HEK293 (cell line): ENCODE measurements around the gene ATF2.

ENCODE experiments used
- CTCF ChIA-PET: fragments of 350-600 bp; formaldehyde crosslinking; extraction: SDS; loops from one replicate; lab custom pipeline; 2021; ENCODE audit warnings: antibody characterized with exemption; lab: Yijun Ruan, JAX
- POLR2A ChIA-PET: fragments of 300-600 bp; formaldehyde crosslinking; extraction: SDS; loops from one replicate; lab custom pipeline; 2020; ENCODE audit warnings: antibody characterized with exemption, inconsistent platforms; lab: Yijun Ruan, JAX
- H3K27ac ChIP-seq: fragments of 200-500 bp; sonication (Bioruptor generic); 2 replicates; pipeline ENCODE4 v1.5.1; 2014; ENCODE audit warnings: low read depth, low read length, control low read depth, inconsistent platforms; ENCODE audit errors: extremely low read depth
- H3K36me3 ChIP-seq, 2 experiments: fragments of 200-500 bp in 1 of 2; sonication (Bioruptor generic) in 1 of 2; 1 replicate in 1 of 2; 2 replicates in 1 of 2; pipeline ENCODE4 v1.5.1; 2014 to 2017; ENCODE audit warnings: inconsistent platforms in 2 of 2, low read length in 2 of 2; ENCODE audit not compliant: control insufficient read depth in 2 of 2, insufficient read depth in 1 of 2
- H3K4me1 ChIP-seq: fragments of 200-500 bp; sonication (Bioruptor generic); 2 replicates; pipeline ENCODE4 v1.5.1; 2014; ENCODE audit warnings: mild to moderate bottlenecking, low read length, inconsistent platforms; ENCODE audit not compliant: control insufficient read depth, insufficient read depth
- H3K4me3 ChIP-seq: 2 replicates; pipeline ENCODE4 v1.5.1; 2011; ENCODE audit warnings: low read depth, mild to moderate bottlenecking, control low read depth, low read length, moderate library complexity
- H3K9me3 ChIP-seq: fragments of 200-500 bp; sonication (Bioruptor generic); 2 replicates; pipeline ENCODE4 v1.5.1; 2014; ENCODE audit warnings: low read depth, low read length, inconsistent platforms; ENCODE audit not compliant: control insufficient read depth, insufficient read depth
- ATF2 ChIP-seq: fragments of 450-650 bp; formaldehyde crosslinking; IDR thresholded peaks from 2 replicates; pipeline ENCODE4 v1.5.1; 2016; ENCODE audit warnings: missing biosample characterization, missing genetic modification characterization, low read depth
- CTCF ChIP-seq: fragments of 450-650 bp; formaldehyde crosslinking; IDR thresholded peaks from 2 replicates; pipeline ENCODE4 v1.5.1; 2016; ENCODE audit warnings: missing biosample characterization, missing genetic modification characterization
- REST ChIP-seq: fragments of 450-650 bp; formaldehyde crosslinking; IDR thresholded peaks from 2 replicates; pipeline ENCODE4 v1.5.1; 2016; ENCODE audit warnings: missing biosample characterization, missing genetic modification characterization
- ZBTB21 ChIP-seq: fragments of 450-650 bp; formaldehyde crosslinking; IDR thresholded peaks from 2 replicates; pipeline ENCODE4 v1.5.1; 2017; ENCODE audit warnings: missing biosample characterization, missing genetic modification characterization
- ZNF221 ChIP-seq: fragments of 450-650 bp; formaldehyde crosslinking; IDR thresholded peaks from 2 replicates; pipeline ENCODE4 v1.5.1; 2017; ENCODE audit warnings: missing biosample characterization, missing genetic modification characterization, borderline replicate concordance
- ZNF335 ChIP-seq: fragments of 450-650 bp; formaldehyde crosslinking; conservative IDR thresholded peaks from 2 replicates; pipeline ENCODE4 v1.5.1; 2016; ENCODE audit warnings: missing biosample characterization, missing genetic modification characterization
- ZNF433 ChIP-seq: fragments of 450-650 bp; formaldehyde crosslinking; IDR thresholded peaks from 2 replicates; pipeline ENCODE4 v1.5.1; 2016; ENCODE audit warnings: missing biosample characterization, missing genetic modification characterization, low read depth
- ZNF518A ChIP-seq: fragments of 450-650 bp; formaldehyde crosslinking; conservative IDR thresholded peaks from 2 replicates; pipeline ENCODE4 v1.5.1; 2016; ENCODE audit warnings: low read depth, missing biosample characterization, missing genetic modification characterization
- ZNF558 ChIP-seq: fragments of 450-650 bp; formaldehyde crosslinking; IDR thresholded peaks from 2 replicates; pipeline ENCODE4 v1.5.1; 2016; ENCODE audit warnings: missing biosample characterization, missing genetic modification characterization
- ZNF610 ChIP-seq: fragments of 450-650 bp; formaldehyde crosslinking; IDR thresholded peaks from 2 replicates; pipeline ENCODE4 v1.5.1; 2016; ENCODE audit warnings: missing biosample characterization, missing genetic modification characterization, borderline replicate concordance
- ZNF629 ChIP-seq: fragments of 450-650 bp; formaldehyde crosslinking; IDR thresholded peaks from 2 replicates; pipeline ENCODE4 v1.5.1; 2017; ENCODE audit warnings: missing biosample characterization, missing genetic modification characterization
- ZNF654 ChIP-seq: fragments of 450-650 bp; formaldehyde crosslinking; IDR thresholded peaks from 2 replicates; pipeline ENCODE4 v1.5.1; 2016; ENCODE audit warnings: low read depth, missing biosample characterization, missing genetic modification characterization
- ZNF837 ChIP-seq: fragments of 450-650 bp; formaldehyde crosslinking; IDR thresholded peaks from 2 replicates; pipeline ENCODE4 v1.5.1; 2016; ENCODE audit warnings: missing biosample characterization, missing genetic modification characterization

Gene ATF2

GRCh38 chr2:175188761-175189160 is 20.8 kb upstream of the ATF2 start (continued):
- no peak for TF ChIP-seq REST (tag by site-specific recombination)

- Histone ChIP-seq H3K9me3 (no peaks in the 10 kb centered on the region), H3K27ac (no peak overlapping the region), H3K36me3 (no peaks in the 10 kb centered on the region), H3K4me1 (no peaks in the 10 kb centered on the region), H3K4me3 (no peak overlapping the region)
- TF ChIP-seq ZNF654 (tag by site-specific recombination) (peak; percentile 25; the same call in 1 of the 2 replicates), CTCF (no peak)
- ChIA-PET POLR2A (no interaction called here), CTCF (interaction anchor here (0.6 to 1.9 kb wide), 5 partner anchors 17 to 202 kb away, joined by 3 to 7 read pairs (median 3); no protein-coding TSS in a partner anchor)
These were observed 19.4 kb upstream of the ATF2 start for GRCh38 chr2:175187378-175187777.

GRCh38 chr2:175183674-175184073 is 15.7 kb upstream of the ATF2 start:
- Histone ChIP-seq H3K9me3 (no peaks in the 10 kb centered on the region), H3K4me3 (no peak overlapping the region), H3K27ac (no peak overlapping the region), H3K4me1 (no peaks in the 10 kb centered on the region), H3K36me3 (peaks cover 15 to 17% of the 10 kb centered on the region in 2 experiments)
- CTCF ChIA-PET, result no interaction called here
- TF ChIP-seq ZNF221 (tag by site-specific recombination), result no peak
- no peak for TF ChIP-seq ZNF335 (tag by site-specific recombination)
- TF ChIP-seq ZBTB21, result peak; percentile 32
- peak; percentile 48; the same call in 1 of the 2 replicates for TF ChIP-seq ATF2 (tag by site-specific recombination)
- no peak for TF ChIP-seq ZNF558 (tag by site-specific recombination)
- no peak for TF ChIP-seq ZNF837 (tag by site-specific recombination)
- TF ChIP-seq ZNF629 (tag by site-specific recombination), result peak; percentile 15; the same call in 1 of the 2 replicates
- POLR2A ChIA-PET, result no interaction called here

- CTCF ChIA-PET, result interaction anchor here (0.7 to 1.2 kb wide), 2 partner anchors 11 to 70 kb away, joined by 3 to 4 read pairs; no protein-coding TSS in a partner anchor
- Histone ChIP-seq H3K36me3 (peaks cover 32 to 35% of the 10 kb centered on the region in 2 experiments), H3K4me1 (no peaks in the 10 kb centered on the region), H3K9me3 (no peaks in the 10 kb centered on the region), H3K4me3 (peak overlapping the region; percentile 85), H3K27ac (no peak overlapping the region)
- POLR2A ChIA-PET, result interaction anchor here (3.1 kb wide), 1 partner anchor 13 kb away, joined by 12 read pairs; the partner anchor contains the start of gene ATF2
- TF ChIP-seq ZNF433 (tag by site-specific recombination) (no peak), CTCF (no peak), ZNF221 (tag by site-specific recombination) (no peak), ZNF518A (tag by site-specific recombination) (peak; percentile 63), ZNF610 (tag by site-specific recombination) (no peak)
These were observed 13.9 kb upstream of the ATF2 start for GRCh38 chr2:175181877-175182308.
